Central memory CD8-positive, alpha-beta T cell (primary cell): Measurements from ENCODE around the gene PRAMEF11.
"Not testable (repeated sequence)": the region's sequence is repeated elsewhere in the genome, so short reads cannot be mapped to it uniquely, and the experiment has no call there.

ENCODE experiments used
- ATAC-seq: fragments of 150-1000 bp; cut with Tn5 transposase; replicated peaks from 2 replicates; pipeline ENCODE4 v1.10.0; 2022; ENCODE audit warnings: mild to moderate bottlenecking, moderate FRiP score, moderate number of reproducible peaks; ENCODE audit not compliant: poor library complexity, severe bottlenecking; ENCODE audit errors: extremely low read depth
- DNase-seq, 2 donors: peaks; one replicate each; pipeline ENCODE4 v3.0.0; 2021; ENCODE audit warnings: low spot score in 2 of 2
- H3K27ac Mint-ChIP-seq: one replicate; pipeline ENCODE4 v1.8.0; 2022; ENCODE audit warnings: low read depth, mild to moderate bottlenecking, moderate library complexity, mixed read lengths
- H3K27me3 Mint-ChIP-seq: one replicate; pipeline ENCODE4 v1.8.0; 2022; ENCODE audit warnings: mixed read lengths
- H3K36me3 Mint-ChIP-seq: one replicate; pipeline ENCODE4 v1.8.0; 2022; ENCODE audit warnings: mild to moderate bottlenecking, moderate library complexity, mixed read lengths; ENCODE audit not compliant: insufficient read depth
- H3K4me1 Mint-ChIP-seq: one replicate; pipeline ENCODE4 v1.8.0; 2022; ENCODE audit warnings: mixed read lengths
- H3K4me3 Mint-ChIP-seq: one replicate; pipeline ENCODE4 v1.8.0; 2022; ENCODE audit warnings: mild to moderate bottlenecking, moderate library complexity, mixed read lengths
- H3K9me3 Mint-ChIP-seq: one replicate; pipeline ENCODE4 v1.8.0; 2022; ENCODE audit warnings: mixed read lengths

The PRAMEF11 gene

GRCh38 chr1:12831310-12831709 is at the start of gene PRAMEF11:
PRAMEF11 (minus strand) TSS chr1:12831410; CDS start chr1:12828789, 2,621 bp downstream.
- H3K9me3 Mint-ChIP-seq, DNase-seq, H3K36me3 Mint-ChIP-seq, ATAC-seq, H3K27ac Mint-ChIP-seq, H3K4me3 Mint-ChIP-seq, H3K4me1 Mint-ChIP-seq: not testable (repeated sequence)
- H3K27me3 Mint-ChIP-seq = peaks cover 26% of the 10 kb centered on the region

- not testable (repeated sequence) for H3K4me1 Mint-ChIP-seq, H3K36me3 Mint-ChIP-seq, DNase-seq, H3K27me3 Mint-ChIP-seq, H3K27ac Mint-ChIP-seq, H3K4me3 Mint-ChIP-seq, H3K9me3 Mint-ChIP-seq, ATAC-seq
These were observed 47.2 kb upstream of the PRAMEF11 start for GRCh38 chr1:12878453-12878852.

- not testable (repeated sequence) for H3K4me1 Mint-ChIP-seq, H3K9me3 Mint-ChIP-seq, H3K36me3 Mint-ChIP-seq, H3K4me3 Mint-ChIP-seq, DNase-seq, H3K27ac Mint-ChIP-seq, ATAC-seq
- peaks cover 18% of the 10 kb centered on the region for H3K27me3 Mint-ChIP-seq
These were observed 32.1 kb upstream of the PRAMEF11 start for GRCh38 chr1:12863131-12863880.

GRCh38 chr1:12856786-12857185 is 25.6 kb upstream of the PRAMEF11 start, which contains the start of gene PRAMEF2:
PRAMEF2 (plus strand) TSS chr1:12857086; CDS start chr1:12859010, 1,924 bp downstream.
- not testable (repeated sequence) for DNase-seq, H3K4me1 Mint-ChIP-seq, ATAC-seq, H3K9me3 Mint-ChIP-seq, H3K36me3 Mint-ChIP-seq, H3K4me3 Mint-ChIP-seq, H3K27ac Mint-ChIP-seq
- H3K27me3 Mint-ChIP-seq = peaks cover 18% of the 10 kb centered on the region

GRCh38 chr1:12851779-12852178 is 20.6 kb upstream of the PRAMEF11 start:
- ATAC-seq = no peak
- H3K27me3 Mint-ChIP-seq = peaks cover 16% of the 10 kb centered on the region
- no peaks in the 10 kb centered on the region for H3K36me3 Mint-ChIP-seq
- no peaks in the 10 kb centered on the region for H3K4me1 Mint-ChIP-seq
- no peaks in the 10 kb centered on the region for H3K9me3 Mint-ChIP-seq
- DNase-seq = no peak
- H3K4me3 Mint-ChIP-seq = no peak overlapping the region
- H3K27ac Mint-ChIP-seq = no peak overlapping the region

GRCh38 chr1:12848620-12849019 is 17.4 kb upstream of the PRAMEF11 start, which contains the start of gene HNRNPCL1:
HNRNPCL1 (minus strand) TSS chr1:12848720; CDS start chr1:12848289, 431 bp downstream.
- H3K27me3 Mint-ChIP-seq = peaks cover 23% of the 10 kb centered on the region
- not testable (repeated sequence) for H3K27ac Mint-ChIP-seq, DNase-seq, H3K36me3 Mint-ChIP-seq, H3K4me1 Mint-ChIP-seq, H3K4me3 Mint-ChIP-seq, ATAC-seq, H3K9me3 Mint-ChIP-seq

GRCh38 chr1:12833251-12833650 is 2.0 kb upstream of the PRAMEF11 start:
- H3K27ac Mint-ChIP-seq, ATAC-seq, H3K9me3 Mint-ChIP-seq, H3K4me1 Mint-ChIP-seq, DNase-seq, H3K36me3 Mint-ChIP-seq, H3K4me3 Mint-ChIP-seq: not testable (repeated sequence)
- peaks cover 25% of the 10 kb centered on the region for H3K27me3 Mint-ChIP-seq

- peaks cover 61% of the 10 kb centered on the region for H3K27me3 Mint-ChIP-seq
- H3K4me3 Mint-ChIP-seq, H3K4me1 Mint-ChIP-seq, ATAC-seq, H3K27ac Mint-ChIP-seq, H3K9me3 Mint-ChIP-seq, DNase-seq, H3K36me3 Mint-ChIP-seq: not testable (repeated sequence)
These were observed 12.1 kb downstream of the PRAMEF11 start for GRCh38 chr1:12819061-12819460.

GRCh38 chr1:12811409-12811784 is 19.8 kb downstream of the PRAMEF11 start:
- no peaks in the 10 kb centered on the region for H3K36me3 Mint-ChIP-seq
- no peak overlapping the region for H3K27ac Mint-ChIP-seq
- no peak overlapping the region for H3K4me3 Mint-ChIP-seq
- H3K9me3 Mint-ChIP-seq = no peaks in the 10 kb centered on the region
- ATAC-seq (no peak), DNase-seq (no peak)
- peaks cover 69% of the 10 kb centered on the region for H3K27me3 Mint-ChIP-seq
- no peaks in the 10 kb centered on the region for H3K4me1 Mint-ChIP-seq

- Mint-ChIP-seq H3K9me3 (peaks cover 3% of the 10 kb centered on the region), H3K36me3 (no peaks in the 10 kb centered on the region), H3K4me1 (no peaks in the 10 kb centered on the region), H3K4me3 (no peak overlapping the region), H3K27ac (no peak overlapping the region), H3K27me3 (peaks cover 70% of the 10 kb centered on the region)
- ATAC-seq (no peak), DNase-seq (no peak)
These were observed 20.4 kb downstream of the PRAMEF11 start for GRCh38 chr1:12810691-12811408.

GRCh38 chr1:12809933-12810332 is 21.3 kb downstream of the PRAMEF11 start:
- Mint-ChIP-seq H3K36me3 (no peaks in the 10 kb centered on the region), H3K4me1 (no peaks in the 10 kb centered on the region), H3K9me3 (peaks cover 9% of the 10 kb centered on the region), H3K27me3 (peaks cover 70% of the 10 kb centered on the region), H3K4me3 (no peak overlapping the region), H3K27ac (no peak overlapping the region)
- no peak for DNase-seq
- ATAC-seq = no peak

- Mint-ChIP-seq H3K4me1 (no peaks in the 10 kb centered on the region), H3K36me3 (no peaks in the 10 kb centered on the region), H3K4me3 (no peak overlapping the region), H3K27ac (no peak overlapping the region), H3K27me3 (peaks cover 28% of the 10 kb centered on the region), H3K9me3 (peaks cover 2% of the 10 kb centered on the region)
- DNase-seq = no peak
- ATAC-seq = no peak
These were observed 31.5 kb downstream of the PRAMEF11 start for GRCh38 chr1:12799730-12800129.

- Mint-ChIP-seq H3K9me3 (no peaks in the 10 kb centered on the region), H3K36me3 (no peaks in the 10 kb centered on the region), H3K4me1 (no peaks in the 10 kb centered on the region), H3K4me3 (no peak overlapping the region), H3K27ac (no peak overlapping the region), H3K27me3 (peaks cover 21% of the 10 kb centered on the region)
- DNase-seq (no peak), ATAC-seq (no peak)
These were observed 32.3 kb downstream of the PRAMEF11 start for GRCh38 chr1:12798911-12799310.
